Hematopoietic multipotent progenitor cell treated with erythropoietin and hydrocortisone succinate and interleukin-3 and kit ligand, for 6 days (in vitro differentiated cells): ENCODE data around the gene PRR11.
"Not testable (repeated sequence)": the region's sequence is repeated elsewhere in the genome, so short reads cannot be mapped to it uniquely, and the experiment has no call there.

Source experiments
- DNase-seq: peaks from one replicate; pipeline ENCODE4 v3.0.0-alpha.2; 2015

Gene PRR11

DNA sequence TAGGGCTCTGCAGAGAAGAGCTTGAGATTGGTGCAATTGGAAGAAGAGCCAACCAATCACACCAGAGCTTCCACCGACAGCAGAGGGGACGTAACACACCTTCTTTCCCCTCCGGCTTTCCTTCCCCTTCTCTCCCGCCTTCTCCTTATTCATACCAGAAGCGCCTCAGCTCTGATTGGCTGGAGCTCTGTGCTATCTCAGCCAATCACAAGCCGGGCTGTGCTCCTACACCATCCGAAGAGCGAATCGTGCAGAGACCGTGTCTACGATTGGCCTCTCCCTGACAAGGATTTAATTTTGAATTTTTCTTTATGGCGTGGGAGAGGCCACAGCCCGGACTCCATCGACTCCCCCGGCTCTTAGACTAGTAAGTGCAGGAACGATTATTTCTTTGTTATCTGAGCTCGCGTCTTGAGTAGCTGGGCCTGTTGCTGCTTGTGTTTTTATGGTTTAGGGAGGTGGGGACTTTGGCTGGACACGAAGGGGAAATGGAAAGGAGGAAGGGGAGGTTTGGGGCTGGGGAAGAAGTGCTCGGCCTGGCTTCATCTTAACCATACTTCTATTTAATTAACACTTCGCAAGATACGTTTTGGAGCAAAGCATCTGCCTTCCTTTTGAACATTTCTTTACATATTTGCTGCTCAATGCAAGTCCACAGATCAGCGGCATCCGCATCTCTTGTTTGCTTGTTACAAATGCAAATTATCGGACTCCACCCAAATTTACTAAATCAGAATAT is at the start of gene PRR11:
Gene PRR11, plus strand, starts transcription at position 308 of the 739 bp plus-strand sequence. CDS start 14,007 bp downstream, outside the sequence.
- DNase-seq, result peak; percentile 38

DNA sequence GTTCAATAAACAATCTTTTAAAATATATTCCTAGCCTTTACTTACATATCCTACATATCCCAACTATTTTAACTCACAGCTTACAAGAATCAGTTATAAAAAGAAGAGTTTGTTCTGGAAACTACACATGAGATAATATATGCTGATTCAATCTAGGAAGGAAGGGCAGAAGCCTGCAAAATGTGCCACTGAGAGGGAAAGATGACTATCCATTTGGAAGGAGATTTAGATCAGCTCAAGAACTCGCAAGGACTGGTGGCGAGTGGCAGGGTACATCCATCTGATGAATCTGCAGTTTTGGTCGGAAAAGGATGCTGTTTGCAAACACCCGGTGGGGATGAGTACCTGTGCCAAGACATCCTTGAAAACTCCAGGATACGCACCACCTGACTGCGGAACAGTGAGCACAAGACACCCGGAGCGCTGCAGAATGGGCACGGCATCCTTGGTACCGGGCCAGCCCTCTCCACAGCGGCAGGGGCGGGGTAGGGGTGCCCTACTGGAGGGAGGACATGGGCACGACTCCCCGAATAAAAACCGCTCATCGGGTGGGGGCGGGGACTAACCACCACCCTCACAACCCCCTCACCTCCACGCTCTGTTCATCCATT is 49.6 kb upstream of the PRR11 start:
- DNase-seq, result peak; percentile 85

DNA sequence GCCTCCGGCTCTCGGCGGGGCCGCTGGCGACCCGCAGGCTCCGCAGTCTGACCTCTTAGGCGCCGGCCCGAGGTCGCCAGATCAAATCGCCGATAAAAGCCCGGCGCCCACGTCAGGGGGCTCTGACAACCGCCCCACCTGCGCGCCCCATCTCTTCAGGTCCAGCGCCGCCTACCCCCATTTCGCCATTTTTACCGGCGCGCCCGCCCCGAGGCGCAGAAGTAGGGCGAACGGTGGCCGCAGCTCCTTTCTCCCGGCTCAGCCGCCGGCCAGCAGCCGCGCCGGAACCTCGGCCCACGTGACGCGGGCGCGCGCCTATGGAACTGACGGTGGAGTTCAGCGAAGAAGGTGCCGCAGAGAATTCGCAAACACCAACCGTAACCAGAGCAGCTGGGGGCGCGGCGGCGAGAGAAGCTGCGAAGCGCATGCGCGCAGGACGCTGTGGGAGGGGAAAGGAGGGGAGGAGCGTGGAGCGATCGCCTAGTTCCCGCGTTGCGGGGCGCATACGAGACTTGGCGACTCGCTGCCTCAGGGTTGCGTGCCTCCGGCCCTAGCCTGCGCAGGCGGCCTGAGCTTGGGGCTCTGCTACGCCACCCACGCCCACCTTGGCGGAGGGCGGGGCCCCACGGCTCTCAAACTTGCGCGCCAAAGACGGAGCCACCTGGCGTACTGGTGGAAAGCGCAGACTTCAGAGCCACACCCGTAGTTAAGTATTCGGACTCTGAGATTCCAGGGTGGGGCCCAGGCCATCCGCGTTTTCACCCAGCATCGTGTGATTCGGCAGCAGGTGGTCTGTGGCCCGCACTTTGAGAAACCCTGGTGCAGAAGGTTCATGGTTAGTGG is 48.9 kb upstream of the PRR11 start, which contains the start of gene TRIM37:
Gene TRIM37, minus strand, starts transcription at position 418 of the 843 bp plus-strand sequence. CDS start 419 bp downstream, outside the sequence.
- DNase-seq, result peak; percentile 98

DNA sequence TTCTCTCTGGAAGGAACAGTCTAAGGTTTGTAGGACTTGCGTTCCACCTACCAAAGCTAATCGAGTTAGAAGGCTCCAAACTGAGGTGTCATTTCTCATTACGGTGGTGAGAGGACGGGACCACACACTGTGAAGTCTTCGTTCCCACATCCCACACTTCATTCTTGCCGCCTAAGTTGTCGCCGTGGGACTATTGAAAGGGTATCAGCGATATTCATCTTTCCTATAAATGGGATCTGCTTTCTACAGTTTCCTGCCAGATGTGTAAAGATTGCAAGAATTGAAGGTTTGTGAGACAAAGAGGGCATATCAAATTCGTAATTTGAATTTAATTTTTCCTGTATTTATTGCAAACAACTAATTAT is 48.3 kb upstream of the PRR11 start:
- no peak for DNase-seq

DNA sequence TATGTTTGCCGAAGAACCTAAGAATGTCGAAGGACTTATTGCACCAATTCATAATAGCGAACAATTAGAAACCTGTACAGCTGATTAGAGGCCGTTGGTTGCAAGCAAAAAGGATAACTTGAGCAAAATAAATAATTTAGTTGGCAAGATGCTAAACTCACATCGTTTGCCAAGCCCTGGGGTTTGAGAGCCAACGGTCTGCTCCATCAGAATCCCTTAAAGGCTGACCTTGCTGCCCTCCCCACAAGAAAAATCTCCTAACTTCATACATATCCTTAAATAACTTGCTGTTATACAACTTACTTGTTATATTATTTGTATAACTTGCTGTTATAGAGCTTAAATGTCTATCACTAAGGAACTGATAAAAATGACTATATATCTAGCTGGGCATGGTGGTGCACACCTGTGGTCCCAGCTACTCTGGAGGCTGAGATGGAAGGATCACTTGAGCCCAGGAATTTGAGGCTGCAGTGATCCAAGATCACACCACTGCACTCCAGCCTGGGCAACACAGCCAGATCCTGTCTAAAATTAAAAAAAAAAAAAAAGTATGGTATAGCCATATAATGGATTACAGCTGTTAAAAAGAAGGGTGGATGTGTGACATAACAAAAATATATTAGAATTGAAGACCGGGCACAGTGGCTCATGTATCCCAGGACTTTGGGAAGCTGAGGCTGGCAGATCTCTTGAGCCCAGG is 47.0 kb upstream of the PRR11 start:
- no peak for DNase-seq

DNA sequence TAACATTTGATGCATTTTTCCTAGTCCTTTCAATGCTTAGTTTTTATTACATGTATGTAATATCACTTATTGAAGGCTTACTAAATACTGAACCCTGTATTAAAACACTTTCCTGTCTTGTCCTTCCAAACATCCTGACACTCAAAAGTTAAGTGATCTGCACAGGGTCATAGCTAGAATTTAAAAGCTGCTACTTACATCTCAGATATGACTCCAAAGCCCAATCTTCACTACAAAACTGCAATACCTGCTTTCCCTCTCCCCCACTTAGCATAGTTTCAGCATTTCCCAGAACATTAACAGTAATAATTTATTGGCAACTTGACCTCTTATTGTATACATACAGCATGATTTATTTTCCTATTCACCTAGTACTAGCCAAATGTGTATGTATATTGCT is 44.6 kb upstream of the PRR11 start:
- DNase-seq, result no peak

DNA sequence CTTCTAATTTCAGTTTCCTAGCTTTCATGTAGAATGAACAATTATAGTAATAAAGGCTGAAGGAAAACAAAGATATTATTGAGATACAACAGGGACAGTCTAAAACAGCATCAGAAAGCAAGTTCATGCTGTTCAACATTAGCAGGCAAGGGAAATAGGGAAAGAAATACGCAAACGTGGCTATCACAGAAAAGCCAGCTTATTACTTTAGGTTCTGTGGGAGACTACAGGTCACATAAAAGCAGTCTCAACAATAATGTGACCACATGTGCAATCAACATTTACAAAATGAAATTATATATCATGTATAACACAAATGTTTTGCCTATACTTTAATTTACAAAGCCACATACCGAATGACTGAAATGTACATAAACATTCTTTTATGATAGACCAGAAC is 44.0 kb upstream of the PRR11 start:
- no peak for DNase-seq

DNA sequence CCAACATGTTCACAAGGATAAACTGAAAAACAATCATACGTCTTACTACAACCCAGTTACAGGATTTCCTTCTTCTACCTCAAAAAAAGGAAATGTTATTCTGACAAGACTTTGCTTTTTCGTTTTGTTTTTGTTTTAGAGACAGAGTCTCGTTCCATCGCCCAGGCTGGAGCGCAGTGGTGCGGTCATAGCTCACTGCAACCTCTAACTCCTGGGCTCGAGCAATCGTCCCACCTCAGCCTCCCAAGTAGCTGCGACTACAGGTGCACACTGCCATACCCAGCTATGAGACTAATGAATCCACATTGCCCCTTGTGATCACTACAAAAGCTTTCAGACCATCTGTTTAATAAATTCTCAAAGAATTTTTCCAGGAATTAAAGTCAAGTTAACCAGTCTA is 40.1 kb upstream of the PRR11 start:
- no peak for DNase-seq

DNA sequence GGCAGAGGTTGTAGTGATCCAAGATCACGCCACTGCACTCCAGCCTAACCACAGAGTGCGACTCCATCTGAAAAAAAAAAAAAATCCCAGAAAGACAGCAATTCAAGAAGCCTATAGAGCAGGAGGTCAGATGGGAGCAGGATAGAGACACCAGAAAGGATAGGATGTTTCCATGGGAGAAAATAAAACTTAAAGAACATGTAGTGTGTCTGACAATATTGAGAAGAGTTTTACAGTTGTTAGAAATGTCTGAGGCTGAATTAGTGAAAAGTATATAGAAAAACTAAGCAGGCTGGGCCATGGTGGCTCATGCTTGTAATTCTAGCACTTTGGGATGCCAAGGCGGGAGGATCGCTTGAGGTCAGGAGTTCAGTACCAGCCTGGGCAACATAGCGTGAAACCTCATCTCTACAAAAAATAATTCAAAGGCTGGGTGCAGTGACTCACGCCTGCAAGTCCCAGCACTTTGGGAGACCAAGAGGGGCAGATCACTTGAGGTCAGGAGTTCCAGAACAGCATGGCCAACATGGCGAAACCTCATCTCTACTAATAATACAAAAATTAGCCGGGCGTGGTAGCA is 33.6 kb upstream of the PRR11 start:
- DNase-seq, result no peak

DNA sequence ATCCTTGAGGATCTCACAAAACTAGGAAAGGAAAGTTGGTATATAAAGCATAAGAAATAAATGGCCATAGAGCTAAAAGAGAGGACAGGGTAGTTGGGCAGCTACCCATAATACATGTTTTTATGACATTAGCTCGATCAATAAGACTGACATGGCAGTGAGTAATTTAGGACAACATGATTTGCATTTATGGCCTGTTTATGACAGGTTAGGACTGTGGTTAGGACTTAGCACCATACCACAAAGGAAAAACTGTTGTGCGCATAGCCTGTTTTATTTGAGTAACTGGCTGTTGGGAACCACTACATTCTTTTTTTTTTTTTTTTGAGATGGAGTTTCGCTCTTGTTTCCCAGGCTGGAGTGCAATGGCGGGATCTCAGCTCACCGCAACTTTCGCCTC is 30.9 kb upstream of the PRR11 start:
- DNase-seq, result no peak

DNA sequence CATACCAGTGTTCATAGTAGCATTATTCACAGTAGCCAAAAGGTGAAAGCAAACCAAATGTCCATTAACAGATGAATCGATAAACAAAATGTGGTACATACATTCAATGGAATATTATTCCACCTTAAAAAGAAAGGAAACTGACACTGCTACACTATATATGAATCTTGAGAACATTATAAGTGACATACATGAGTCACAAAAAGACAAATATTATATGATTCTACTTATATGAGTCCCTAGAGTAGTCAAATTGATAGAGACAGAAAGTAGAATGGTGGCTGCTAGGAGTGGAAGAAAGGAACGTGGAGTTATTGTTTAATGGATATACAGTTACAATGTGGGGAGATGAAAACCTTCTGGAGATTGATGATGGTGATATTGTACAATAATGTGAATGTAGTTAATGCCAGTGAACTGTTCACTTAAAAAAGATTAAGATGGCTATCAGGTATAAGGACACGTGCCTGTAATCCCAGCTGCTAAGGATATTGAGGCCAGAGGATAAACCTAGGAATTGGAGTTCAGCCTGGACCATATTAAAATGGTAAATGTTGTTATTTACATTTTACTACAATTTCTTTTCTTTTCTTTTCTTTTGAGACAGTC is 28.6 kb upstream of the PRR11 start:
- DNase-seq, result no peak

DNA sequence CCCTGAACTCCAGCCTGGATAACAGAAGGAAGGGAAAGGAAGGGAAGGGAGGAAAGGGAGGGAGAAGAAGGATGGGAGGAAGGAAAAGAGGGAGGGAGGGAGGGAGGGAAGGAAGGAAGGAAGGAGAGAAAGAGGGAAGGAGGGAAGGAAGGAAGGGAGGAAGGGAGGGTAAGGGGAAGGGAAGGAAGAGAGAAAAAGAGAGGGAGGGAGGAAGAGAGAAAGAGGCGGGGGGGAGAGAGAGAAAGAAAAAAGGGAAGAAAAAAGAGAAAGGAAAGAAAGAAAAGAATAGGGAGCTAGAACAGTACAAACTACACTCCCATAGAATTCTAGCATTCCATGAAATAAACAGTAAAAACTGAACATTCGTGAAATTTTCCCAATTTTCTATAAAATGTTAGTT is 25.7 kb upstream of the PRR11 start:
- no peak for DNase-seq

DNA sequence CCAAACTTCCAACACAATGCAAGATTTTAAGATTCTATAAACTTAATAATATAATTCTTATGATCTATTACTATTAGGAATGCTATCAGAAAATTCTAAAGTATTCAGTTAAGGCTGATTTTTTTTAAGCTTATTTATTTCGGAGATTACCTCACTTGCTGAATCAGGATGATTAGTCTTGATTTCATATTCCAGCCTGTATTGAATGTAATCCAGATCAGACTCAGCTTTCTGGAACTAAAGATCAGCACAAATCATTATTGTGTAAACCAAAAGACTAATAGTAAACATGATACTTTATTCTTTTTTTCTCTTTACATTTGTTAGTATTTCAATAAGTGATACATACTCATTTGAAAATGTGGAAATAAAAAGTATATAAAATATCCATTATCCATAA is 24.4 kb upstream of the PRR11 start:
- no peak for DNase-seq

DNA sequence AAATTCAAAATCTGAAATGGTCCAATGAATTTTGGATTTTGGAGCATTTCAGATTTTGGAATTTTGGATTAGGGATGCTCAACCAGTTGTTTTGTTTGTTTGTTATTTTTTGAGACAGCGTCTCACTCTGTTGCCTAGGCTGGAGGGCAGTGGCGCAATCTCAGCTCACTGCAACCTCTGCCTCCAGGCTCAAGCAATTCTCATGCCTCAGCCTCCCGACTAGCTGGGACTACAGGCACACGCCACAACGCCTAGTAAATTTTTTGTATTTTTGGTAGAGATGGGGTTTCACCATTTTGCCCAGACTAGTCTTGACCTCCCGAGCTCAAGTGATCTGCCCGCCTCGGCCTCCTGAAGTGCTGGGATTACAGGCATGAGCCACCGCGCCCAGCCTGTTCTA is 17.2 kb upstream of the PRR11 start:
- not testable (repeated sequence) for DNase-seq

DNA sequence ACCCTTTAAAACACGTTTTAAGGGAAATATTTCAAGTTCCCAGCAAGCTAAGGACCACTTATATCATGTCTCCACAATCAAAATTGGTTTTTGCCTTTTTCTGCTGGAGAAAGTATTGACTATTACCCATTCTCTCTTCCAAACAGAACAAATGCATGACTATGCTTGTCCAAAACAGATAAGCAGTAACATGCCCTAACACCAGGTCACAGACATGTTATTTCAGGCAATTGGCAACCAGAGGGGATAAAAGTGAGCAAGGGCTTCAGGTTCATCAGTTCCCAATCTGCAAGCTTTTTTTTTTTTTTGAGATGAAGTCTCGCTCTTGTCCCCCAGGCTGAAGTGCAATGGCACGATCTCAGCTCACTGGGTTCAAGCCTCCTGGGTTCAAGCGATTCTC is 15.6 kb upstream of the PRR11 start:
- peak; percentile 52 for DNase-seq

DNA sequence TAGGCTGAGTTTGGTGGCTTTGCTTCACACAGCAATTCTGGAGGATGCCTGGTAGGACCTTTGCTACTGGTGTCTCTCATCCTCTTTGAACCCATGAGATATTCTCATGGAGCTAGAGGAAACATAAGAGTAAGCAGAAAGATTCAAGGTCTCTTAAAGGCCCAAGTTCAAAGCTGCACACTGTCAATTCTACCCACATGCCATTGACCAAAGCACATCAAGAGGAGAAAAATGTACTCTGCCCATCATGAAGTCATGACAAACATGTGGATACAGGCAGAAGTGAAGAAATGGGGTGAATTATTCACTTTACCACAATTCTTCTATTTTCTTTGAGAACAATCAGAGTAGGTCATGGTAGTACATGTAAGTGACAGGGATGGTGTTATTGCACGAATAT is 13.7 kb upstream of the PRR11 start:
- DNase-seq, result no peak

DNA sequence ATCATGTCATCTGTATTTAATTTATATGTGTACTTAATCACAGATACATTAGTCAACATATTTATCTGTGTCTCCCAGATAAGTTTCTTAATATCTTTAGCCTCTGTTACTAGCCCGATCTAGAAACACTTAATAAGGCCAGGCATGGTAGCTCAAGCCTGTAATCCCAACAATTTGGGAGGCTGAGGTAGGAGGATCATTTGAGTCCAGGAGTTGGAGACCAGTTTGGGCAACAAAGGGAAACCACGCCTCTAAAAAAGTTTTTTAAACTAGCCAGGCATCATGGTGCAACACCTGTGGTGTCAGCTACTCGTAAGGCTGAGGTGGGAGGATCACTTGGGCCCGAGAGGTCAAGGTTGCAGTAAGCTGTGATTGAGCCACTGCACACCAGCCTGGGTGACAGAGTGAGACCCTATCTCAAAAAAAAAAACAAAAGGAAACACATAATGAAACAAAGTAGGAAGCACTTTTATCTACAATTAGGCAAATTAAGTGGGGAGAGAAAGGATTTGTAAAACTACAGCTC is 9.9 kb upstream of the PRR11 start:
- no peak for DNase-seq

DNA sequence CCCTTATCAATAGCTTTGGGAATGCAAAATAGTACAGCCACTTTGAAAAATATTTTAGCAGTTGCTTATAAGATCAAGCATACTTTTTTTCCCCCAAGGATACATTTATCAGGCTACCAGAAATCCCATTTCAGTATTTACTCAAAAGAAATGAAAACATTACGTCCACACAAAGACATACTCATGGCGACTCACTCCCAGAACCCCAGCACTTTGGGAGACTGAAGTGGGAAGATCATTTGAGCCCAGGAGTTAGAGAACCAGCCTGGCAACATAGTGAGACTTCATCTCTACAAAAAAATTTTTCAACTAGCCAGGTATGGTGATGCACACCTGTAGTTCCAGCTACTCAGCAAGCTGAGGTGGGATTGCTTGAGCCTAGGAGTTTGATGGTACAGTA is 6.5 kb upstream of the PRR11 start:
- no peak for DNase-seq

DNA sequence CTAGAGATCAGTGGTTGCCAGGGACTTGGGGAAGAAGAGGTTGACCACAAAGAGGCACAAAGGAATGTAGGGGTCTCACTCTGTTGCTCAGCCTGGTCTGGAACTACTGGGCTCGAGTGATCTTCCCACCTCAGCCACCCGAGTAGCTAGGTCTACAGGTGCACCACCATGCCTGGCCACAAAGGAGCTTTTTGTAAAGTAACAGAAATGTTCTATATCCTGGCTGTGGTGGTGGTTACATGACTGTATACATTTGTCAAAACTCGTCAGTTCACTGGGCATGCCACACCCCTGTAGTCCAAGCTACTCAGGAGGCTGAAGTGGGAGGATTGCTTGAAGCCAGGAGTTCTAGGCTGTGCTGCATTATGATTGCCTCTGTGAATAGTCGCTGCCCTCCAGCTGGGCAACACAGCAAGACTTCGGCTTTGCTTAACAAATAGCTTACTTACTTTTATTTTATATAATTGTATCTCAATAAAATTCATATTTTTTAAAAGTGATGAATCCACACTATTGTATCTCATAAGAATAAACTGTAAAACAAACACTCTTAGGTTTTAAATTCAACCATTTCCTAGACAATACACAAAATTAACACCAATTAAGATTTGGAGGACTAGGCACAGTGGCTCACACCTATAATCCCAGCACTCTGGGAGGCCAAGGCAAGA is 5.6 kb upstream of the PRR11 start:
- DNase-seq, result peak; percentile 42

DNA sequence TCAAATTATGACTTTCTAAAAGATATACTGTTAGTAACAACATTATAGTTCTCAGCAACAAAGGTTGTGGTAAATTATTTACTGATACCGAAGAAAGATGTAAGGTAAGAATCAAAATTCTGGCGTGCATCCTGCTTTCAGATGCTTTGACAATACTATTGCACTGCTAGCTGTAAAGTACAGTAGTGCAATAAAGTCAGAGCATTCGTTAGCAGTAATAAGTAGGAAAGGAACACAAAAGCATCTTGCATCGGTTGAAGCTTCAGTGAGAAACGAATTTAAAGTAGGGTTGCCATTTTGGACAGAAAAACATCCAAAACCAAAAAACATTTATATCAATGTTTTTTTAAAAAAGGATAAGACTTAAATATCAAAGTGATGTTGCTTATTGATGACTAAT is 4.5 kb upstream of the PRR11 start:
- no peak for DNase-seq

DNA sequence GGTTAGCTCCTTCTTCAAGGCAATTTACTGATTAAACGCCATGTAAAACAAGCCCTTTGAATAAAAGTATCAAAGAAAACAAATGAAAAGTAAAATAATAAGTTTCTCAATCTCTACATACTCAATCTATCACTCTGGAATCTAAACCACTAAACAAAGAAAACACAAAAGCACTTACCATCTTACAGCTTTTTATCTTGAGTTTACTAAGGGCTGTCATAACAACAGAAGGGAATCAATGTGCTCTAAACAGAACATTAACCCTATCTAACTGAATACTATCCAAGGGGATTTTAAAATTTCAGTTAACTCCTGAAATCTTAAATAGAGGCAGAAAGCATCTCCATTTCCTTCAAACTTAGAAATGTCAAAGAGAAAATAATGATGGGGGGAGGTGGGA is 4.0 kb upstream of the PRR11 start:
- DNase-seq, result no peak

DNA sequence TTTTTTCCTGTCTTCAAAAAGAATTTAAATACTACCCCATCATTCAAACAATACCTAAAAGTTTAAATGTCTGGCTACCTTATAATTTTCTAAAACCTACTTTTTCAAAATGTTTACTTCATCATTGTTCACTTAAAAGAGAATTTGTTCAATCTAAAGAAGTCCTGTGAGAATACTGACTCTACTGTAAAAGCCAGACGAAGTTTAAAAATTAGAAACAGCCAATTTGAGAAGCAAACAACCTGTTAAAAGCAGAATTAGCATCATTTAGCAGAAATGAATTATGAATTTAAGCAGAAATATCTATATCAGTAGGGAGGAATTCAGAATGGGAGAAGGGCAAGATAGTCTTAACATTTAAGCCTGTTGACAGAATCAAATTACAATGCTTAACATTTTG is 2.6 kb upstream of the PRR11 start:
- DNase-seq, result no peak
